Activated CD4-positive, alpha-beta T cell treated with anti-CD3 and anti-CD28 coated beads, Interleukin-10, Interleukin-2, amounts not matched to agents 100 ng/mL and 50 ng/mL, durations not matched to agents 16 hours and 8 hours (primary cell): ENCODE measurements around the gene TNNI2.
"Not testable (repeated sequence)": the region's sequence is repeated elsewhere in the genome, so short reads cannot be mapped to it uniquely, and the experiment has no call there.

Experiments used
- DNase-seq: peaks from one replicate; pipeline ENCODE4 v3.0.0-alpha.2; 2020

TNNI2 gene

DNA sequence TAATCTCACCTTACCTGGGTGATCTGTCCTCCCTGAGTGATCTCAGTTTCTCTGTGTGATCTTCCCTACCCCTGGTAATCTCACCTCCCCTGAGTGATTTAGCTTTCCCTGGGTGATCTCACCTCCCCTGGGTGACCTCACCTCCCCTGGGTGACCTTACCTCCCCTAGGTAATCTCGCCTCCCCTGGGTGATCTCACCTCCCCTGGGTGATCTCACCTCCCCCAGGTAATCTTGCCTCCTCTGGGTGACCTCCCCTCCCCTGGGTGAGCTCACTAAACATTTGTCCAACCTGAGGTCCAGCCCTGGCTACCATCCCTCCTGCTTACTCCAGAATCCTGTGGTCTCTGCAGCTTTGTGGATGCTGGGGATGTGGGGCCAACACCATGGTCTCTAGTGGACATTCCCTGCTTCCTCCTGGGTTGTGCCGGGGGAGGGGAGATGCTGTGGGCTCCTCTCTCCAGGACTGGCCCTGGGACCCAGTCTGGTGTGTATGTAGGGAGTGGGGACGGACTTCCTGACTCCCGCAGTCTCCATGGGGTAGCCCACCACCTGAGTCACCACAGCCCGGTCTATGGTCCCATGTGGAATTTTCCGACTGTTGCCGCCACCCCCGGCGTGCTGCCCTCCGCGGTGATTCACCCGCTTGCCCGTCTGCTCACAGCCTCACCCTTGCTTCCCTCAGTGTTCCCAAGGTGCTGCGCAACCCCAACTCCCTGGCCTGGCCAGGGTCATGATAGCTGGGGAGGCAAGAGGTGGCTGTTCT lies 24.0 kb downstream of the TNNI2 start:
- no peak for DNase-seq

DNA sequence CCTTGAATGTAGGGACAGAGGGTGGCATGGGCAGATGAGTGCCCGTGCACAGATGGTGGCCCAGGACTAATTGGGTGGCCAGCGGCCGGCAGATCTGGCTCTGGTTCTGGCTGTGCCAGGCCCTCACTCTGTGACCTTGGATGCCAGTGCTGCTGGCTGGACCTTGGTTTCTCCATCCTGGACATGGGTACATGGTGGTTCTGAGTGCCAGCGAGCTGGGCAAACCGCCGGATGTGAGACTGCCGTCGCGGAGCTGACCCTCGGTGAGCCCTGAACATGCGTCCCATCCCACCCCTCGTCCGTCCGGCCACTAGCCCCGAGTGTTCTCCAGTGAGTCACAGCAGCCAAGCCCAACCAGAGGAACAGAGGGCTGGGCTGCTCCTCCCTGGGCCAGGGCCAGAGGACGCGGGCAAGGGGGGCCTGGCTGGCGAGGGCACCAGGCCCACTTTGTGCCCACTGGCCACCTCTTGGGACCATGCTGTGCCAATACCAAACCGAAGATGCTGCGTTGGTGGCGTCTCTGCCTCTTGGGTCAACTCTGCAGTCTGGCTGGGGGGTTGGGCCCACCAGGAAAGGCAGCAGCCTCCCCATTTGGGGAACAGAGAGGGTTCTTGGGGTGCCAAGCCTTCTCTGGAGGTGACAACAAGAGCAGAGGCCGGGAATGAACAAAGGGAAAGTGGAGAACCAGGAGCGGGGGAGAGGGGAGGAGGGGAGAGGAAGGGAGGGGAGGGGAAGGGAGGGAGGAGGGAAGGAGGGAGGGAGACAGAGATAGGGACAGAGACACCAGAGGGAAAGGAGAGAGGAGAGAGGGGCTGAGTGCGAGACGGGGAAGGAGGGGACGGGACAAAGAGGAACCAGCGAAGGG lies 24.8 kb downstream of the TNNI2 start:
- no peak for DNase-seq

DNA sequence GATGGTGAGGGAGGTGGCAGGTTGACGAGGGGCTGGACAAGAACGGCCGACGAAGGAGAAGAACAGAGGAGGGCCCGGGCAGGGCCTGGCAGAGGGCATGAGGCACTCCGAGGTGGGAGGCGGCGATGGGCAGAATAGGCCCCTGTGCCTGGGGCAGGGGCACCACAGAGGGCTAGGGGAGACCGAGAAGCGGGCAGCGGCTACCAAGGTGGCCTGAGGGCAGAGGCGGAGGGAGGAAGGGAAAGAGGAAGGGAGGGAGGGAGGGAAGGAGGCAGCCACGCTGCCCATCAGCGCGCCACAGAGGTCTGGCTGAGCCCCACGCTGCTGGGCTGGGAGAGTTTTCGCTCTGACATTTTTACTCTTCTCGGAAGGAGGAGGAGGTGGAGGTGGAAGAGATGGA lies 25.4 kb downstream of the TNNI2 start:
- no peak for DNase-seq

DNA sequence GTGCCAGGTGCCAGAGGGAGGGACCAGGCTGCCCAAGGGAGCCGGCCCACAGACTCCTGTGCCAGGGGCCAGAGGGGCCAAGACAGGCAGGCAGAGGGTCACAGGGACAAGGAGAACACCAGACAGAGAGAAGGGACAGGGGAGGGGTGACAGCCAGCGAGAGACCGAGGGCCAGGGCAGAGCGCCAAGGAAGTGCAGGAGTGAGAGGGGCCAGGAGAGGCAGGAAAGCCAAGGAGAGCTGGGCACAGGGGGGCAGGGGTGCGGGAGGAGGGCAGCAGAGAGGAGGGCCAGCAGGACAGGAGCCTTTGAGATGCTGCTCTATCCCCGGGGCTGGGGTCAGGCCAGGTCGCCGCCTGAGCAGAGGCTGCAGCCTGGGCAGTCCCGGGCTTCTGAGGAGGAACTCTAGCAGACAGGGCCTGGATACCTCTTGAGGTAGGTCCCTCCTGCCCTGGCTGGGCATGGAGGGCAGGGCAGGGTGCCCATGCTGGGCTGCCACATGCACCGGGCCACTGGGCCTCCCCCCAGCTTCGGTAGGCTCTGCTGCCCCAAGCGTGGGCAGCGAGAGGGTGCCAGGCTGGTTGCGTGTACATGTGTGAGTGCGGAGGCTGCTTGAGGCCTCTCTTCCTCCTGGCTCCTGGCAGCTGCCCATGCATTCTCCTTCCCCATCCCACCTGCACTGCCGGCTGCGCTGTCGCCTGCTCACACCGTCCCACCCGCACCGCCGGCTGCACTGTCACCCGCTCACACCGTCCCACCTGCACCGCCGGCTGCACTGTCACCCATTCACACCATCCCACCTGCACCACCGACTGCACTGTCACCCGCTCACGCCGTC lies 26.3 kb downstream of the TNNI2 start:
- no peak for DNase-seq

DNA sequence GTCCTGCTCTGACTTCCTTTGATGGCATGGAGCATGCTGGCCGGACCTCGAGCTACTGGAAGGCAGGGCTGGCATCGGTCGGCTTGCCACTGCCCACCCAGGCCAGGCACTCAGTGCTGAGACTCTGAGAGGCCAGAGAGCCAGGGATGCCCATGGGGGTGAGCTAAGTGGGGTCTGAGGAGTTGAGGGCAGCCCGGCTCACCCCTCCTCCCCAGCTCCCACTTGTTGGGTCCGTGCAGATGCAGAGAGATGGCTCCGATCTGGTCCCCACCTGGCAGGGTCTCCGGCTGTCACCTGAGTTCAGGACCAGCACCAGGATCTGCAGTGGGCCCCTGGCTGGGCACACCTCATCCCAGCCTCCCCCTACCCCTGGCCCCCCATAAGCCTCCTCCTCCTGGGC lies 27.4 kb downstream of the TNNI2 start:
- DNase-seq: no peak

DNA sequence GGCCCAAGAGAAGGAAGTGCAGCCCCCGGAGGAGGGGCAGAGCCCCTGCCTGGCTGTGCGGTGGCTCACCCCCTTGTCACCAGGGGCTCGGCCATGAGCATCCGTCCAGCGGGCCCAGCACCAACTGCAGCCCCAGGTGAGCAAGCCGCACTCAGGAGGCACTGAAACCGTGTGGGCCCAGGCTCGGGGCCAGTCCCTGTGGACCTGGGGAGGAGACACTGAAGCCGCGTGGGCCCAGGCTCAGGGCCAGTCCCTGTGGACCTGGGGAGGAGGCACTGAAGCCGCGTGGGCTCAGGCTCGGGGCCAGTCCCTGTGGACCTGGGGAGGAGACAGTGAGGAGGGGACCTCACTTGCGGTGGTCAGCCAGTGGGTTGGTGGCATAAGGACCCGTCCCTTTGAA lies 28.0 kb downstream of the TNNI2 start:
- DNase-seq: no peak

DNA sequence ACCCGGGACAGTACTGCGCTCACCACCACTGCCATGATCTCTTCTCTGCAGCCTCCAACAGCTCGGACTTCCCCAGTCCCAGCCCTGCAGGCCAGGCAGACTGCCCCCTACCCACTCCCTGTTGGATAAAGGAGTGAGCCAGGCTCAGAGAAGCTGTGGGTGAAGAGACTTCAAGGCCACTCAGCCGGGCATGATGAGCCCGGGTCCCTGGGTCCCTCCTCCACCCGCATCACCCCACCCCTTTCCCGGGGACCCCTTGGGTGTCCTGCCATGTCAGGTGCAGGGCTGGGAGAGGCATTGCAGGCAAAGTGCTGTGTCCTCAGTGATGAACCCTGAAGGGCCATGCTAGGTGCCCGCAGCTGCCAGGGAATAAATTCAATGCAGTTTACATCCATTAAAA lies 28.6 kb downstream of the TNNI2 start:
- no peak for DNase-seq

DNA sequence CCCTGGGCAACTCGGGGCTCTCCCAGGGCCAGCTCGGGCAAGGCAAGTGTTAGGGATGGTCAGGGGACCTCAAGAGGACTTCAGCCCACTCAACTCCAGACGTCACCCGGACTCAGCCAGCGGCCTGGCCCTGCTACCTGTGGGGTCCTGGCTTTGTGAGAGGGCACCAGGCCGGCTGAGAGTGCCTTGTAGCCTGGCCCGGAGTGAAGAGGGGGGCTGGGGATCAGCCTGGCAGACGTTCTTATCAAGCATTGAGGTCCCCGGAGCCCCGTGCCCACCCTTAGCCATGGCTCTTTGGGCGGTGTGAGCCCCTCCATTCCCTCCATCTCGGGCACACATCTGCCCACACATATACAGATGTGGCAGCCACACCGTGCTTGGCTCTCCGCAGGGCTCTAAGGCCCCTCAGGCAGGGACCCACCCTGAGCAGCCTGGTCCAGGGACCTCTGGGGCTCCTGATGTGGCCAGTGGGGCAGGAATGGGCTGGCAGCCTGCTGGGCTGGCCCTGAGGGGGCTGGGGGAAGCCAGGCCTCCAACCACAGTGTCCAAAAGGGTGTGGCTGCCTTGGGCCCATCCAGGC lies 29.4 kb downstream of the TNNI2 start:
- no peak for DNase-seq

DNA sequence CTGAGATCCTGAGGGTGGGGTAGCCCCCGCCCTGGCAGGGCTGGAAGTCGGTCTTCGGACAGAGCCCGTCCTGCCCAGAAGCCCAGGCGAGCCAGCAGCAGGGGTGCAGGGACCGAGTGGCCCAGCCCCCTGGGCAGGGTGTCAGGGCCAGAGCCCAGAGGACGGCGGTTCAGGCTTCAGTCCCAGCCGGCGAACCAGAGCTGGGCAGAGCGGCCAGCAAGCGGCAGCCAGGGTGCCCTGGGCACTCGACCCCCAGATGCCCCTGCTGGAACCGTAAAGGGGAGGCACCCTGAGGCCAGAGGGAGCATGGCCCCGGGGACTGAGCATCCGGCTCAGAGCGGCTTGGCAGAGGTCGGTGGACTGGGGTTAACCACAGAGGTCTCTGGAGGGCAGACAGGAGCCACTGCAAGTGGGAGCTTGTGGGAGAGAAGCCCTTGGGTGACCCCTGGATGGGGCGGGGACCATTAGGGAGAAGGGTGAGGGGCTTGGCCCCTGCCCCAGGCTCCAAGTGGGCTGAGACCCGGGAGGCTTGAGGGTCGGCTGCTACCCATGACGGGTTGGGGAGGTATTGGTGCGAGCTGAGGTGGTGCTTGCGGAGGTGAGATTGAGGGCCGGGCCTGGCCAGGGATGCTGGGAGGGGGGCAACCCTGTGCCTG lies 30.0 kb downstream of the TNNI2 start:
- DNase-seq: no peak

DNA sequence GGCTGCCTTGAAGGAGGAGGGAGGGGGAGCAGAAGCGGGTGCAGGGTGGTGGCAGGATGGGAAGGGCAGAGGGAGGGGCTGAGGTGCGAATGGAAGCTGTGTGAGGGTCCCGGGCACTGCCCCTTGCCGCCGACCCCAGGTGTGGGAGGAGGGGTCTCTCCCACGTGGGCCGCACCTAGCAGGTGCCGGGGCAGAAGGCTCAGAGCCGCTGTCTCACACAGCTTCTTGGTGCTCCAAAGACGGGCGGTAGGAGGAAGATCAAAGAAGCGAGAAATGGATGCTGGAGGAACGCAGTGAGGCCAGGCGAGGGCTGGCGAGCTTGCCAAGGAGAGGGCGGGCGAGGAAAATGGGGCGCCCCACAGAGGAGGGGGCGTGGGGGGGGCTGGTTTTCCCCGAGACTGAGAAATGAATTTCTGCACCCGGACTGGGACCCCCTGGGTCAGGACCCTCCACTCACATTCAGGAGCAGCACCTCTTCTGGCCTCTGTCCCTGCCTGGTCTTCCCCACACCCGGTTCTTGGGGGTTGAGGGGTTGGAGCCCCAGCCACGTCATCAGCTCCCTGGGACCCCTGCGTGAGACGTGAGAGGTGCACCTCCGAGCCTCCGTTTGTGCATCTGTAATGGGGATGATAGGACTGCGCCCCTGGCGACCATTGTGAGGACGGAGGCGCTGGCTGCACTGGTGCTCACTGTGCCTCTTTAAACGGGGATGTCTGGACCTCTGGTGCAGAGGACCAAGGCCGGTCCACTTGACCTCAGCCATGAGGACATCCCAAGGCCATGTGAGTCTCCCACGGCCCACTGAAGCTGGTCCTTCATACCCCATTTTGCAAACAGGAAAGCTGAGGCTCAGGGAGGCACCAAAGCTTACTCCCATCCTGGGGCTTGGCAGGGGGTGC lies 30.9 kb downstream of the TNNI2 start:
- no peak for DNase-seq

DNA sequence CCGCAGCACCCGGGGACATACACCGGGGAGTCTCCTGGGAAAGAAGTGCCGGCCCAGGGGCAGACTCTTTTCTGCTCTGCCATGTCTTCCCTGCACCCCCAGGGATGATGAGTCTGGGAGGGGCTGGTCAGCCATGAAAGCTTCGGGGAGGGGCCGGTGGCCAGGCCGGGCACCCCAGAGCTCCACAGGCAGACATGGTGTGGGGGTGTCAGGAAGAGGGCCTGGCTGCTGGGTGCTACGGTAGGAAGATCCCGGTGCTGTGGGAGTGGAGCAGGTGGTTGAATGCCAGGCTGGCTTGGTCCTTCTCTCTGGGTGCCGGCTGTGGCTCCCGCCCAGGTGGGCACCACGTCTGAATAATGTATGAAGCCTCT lies 31.5 kb downstream of the TNNI2 start:
- DNase-seq: no peak

DNA sequence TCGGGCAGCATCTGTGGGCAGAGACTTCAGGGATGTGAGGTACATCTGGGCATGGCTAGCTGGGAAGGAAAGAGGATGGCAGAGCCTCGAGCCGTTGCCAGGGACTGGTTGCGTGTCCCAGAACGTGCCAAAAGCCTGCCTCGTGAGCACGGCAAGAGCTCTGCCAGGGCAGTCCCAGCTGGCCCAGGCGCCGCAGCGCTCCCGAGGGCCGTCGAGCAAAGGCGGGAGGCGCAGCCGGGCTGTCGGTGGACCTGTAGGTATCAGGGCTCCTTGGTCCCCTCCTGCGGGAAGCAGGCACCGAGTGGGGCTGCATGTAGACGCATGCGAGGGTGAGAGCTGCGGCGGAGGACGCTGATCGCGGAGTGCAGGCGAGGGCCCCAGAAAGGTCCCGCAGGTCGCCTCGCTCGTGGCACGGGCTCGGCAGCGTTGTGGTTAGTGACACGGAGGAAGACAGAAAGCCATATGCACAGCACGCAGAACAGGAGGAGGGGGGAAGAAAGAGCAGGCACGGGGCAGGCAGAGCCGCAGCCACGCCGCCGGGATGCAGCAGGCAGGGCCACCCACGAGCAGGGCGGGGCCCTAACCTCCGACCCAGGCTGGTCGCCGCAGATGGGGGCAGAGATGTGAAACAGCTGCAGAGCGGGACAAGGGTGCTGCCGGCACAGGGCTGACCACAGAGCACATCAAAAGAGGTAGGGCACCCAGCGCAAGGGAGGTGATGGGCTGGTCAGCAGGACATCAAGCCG lies 32.1 kb downstream of the TNNI2 start:
- DNase-seq: peak; percentile 32

DNA sequence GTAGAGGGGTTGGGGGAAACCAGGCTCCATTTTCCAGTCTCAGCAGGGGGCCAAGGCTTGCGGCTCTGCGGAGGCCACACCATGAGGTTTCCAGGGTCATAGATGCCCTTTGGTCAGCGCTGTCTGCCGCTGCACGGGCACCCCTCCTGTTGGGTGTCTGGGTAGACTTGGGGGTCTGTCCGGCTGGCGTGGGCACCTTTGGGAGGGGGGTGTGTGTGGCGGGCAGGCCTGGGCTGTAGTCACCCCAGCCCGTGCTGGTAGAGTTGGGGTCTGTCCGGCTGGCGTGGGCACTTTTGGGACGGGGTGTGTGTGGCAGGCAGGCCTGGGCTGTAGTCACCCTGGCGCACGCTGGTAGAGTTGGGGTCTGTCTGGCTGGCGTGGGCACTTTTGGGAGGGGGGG lies 32.8 kb downstream of the TNNI2 start:
- DNase-seq: no peak

DNA sequence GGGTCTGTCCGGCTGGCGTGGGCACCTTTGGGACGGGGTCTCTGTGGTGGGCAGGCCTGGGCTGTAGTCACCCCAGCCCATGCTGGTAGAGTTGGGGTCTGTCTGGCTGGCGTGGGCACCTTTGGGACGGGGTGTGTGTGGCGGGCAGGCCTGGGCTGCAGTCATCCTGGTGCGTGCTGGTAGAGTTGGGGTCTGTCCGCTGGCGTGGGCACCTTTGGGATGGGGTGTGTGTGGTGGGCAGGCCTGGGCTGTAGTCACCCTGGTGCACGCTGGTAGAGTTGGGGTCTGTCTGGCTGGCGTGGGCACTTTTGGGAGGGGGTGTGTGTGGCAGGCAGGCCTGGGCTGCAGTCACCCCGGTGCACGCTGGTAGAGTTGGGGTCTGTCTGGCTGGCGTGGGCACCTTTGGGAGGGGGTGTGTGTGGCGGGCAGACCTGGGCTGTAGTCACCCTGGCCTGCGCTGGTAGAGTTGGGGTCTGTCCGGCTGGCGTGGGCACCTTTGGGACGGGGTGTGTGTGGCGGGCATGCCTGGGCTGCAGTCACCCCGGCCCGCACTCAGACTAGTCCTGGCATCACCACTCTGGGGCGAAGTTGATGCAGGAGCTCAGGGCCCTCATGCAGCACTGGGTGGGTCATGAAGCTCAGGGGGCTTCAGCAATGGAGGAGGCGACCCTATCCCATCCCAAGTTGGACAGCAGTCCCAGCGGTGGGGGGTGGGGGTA lies 33.6 kb downstream of the TNNI2 start:
- DNase-seq: no peak

DNA sequence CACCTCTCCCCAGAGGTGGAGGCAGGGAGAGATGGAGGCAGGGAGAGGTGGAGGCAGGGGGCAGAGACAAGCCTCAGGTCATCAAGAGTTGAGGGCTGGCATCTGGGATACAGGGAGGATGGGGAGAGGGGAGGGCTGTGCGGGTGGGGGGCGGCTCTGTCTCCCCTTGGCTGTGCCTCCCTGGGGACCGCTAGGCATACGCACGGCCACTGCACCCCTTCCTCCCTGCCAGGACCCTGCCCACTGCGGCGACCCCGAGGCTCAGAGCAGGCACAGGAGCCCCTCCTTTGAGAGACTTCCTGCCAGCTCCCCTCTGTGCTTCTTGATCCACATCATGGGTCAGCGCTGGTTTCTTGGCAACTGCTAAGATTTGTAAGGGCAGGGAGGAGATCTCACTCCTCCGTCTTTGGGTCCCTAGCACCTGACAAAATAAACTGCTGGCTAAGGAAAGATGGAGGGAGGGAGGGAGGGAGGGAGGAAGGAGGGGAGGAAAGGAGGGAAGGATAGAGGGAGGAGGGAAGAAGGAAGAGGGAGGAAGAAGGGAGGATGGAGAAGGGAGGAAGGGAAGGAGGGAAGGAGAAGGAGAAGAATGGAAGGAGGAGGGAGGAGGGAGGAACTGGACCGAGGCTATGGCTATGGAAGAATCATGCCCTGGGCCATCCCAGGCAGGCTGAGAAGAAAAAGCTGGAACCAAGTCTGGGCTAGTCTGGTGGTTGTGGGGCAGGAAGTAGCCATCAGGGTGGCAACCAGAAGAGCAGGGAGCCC lies 34.4 kb downstream of the TNNI2 start:
- DNase-seq: no peak

DNA sequence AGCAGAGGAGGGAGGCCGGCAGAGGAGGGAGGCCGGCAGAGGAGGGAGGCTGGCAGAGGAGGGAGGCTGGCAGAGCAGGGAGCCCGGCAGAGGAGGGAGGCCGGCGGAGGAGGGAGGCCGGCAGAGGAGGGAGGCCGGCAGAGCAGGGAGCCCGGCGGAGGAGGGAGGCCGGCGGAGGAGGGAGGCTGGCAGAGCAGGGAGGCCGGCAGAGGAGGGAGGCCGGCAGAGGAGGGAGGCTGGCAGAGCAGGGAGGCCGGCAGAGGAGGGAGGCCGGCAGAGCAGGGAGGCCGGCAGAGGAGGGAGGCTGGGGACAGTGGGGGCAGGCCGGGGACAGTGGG lies 35.0 kb downstream of the TNNI2 start:
- not testable (repeated sequence) for DNase-seq

DNA sequence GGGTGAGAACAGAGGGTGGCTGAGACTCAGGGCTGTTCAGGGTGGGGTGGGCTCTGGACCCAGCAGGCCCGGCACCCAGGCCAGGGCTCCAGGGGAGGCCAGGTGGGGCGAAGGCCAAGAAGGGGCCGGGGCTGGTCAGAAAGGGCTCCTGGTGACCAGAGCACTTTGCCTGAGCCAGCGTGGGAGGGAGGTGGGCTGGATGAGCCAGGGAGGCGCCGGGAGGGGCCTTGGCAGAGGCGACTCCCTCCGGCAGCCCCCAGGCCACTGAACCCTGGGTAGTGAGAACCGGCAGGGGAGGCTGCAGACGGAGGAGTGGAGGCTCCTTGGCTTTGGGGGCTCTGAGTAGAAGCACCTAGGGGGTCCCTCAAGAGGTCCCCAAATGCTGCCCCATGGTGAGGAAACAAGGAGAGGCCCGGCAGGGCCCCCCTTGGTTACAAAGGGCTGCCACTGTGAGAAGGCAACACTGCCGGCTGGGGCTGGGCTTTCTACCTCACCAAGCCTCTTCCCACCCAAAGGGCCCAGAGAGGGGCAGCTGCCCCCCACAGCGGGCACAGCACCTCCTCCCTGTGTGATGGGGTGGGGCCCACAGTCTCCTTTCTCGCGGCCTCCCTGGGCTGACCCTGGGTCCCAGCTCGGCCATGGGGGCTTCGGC lies 35.8 kb downstream of the TNNI2 start:
- not testable (repeated sequence) for DNase-seq

DNA sequence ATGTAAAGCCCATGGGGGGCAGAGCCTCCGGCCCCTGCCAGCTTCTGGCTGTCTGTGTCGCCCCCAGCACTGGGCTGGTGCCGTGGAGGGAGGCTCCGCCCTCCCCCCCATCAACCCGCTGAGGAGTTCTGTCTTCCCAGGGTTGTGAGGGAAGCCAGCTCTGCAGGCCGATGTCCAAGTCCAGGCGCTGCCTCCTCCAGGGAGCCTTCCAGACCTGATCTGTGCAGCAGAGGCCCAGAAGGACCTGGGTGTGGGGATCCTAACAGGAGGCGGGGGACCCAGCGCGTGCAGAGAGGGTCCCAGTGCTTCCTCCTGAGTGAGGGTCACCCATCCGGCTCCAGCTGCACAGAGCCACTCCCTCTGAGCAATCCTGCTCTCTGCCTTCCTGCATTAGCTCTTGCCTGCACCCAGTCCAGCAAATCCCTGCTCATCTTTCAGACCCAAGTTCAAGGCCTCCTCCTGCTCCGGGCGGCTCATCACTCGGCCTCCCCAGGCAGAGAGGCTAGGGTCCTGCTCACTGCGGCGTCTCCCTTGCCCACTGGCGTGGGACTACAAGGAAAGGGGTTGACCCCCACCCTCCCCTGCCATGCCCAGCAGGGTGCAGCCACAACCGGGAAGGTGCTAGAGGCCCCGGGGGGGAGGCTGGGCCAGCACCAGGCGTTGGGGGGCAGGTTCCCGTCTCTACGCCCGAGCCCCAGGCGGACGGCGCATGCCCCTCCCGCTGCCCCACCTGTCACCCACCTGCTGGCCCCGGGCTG lies 36.5 kb downstream of the TNNI2 start:
- no peak for DNase-seq
